SK-N-MC (cell line): ENCODE results near the gene ANXA2.

Source experiments
- DNase-seq: peaks from one replicate; pipeline ENCODE4 v3.0.0-alpha.2; 2011; ENCODE audit warnings: low read depth, low spot score
- H3K27ac ChIP-seq: fragments of 200-600 bp; sonication (generic); 2 replicates; pipeline ENCODE4 v1.5.1; 2016; ENCODE audit warnings: mixed run types
- H3K36me3 ChIP-seq: fragments of 200-600 bp; sonication (generic); 2 replicates; pipeline ENCODE4 v1.6.1; 2017; ENCODE audit warnings: antibody characterized with exemption, low read length, mixed read lengths; ENCODE audit not compliant: insufficient read depth
- H3K4me3 ChIP-seq: fragments of 200-600 bp; sonication (generic); 2 replicates; pipeline ENCODE4 v1.5.1; 2016
- H3K9ac ChIP-seq: fragments of 200-600 bp; sonication (generic); 2 replicates; pipeline ENCODE4 v1.8.0; 2017; ENCODE audit warnings: mixed run types, mixed read lengths; ENCODE audit not compliant: insufficient read length
- H3K9me3 ChIP-seq: fragments of 200-600 bp; sonication (generic); 2 replicates; pipeline ENCODE4 v1.6.1; 2017; ENCODE audit warnings: low read depth, mild to moderate bottlenecking, antibody characterized with exemption, low read length, moderate library complexity, mixed read lengths
- EZH2 ChIP-seq: fragments of 200-600 bp; sonication (generic); IDR thresholded peaks from one replicate; pipeline ENCODE4 v1.6.1; 2017; ENCODE audit warnings: antibody characterized with exemption
- FOXP2 ChIP-seq: optimal IDR thresholded peaks from 2 replicates; pipeline ENCODE3; 2011; ENCODE audit warnings: mild to moderate bottlenecking, moderate library complexity; ENCODE audit not compliant: insufficient read depth; ENCODE audit errors: extremely low read length, control extremely low read depth
- POLR2AphosphoS5 ChIP-seq: IDR thresholded peaks from 2 replicates; pipeline ENCODE4 v1.6.1; 2012; ENCODE audit warnings: mild to moderate bottlenecking, low read depth, low read length, borderline replicate concordance

ANXA2 gene

GRCh38 chr15:60379185-60379524, 18.6 kb downstream of the ANXA2 start:
- peak overlapping the region; percentile 98 for H3K27ac ChIP-seq

GRCh38 chr15:60376677-60377095, 21.1 kb downstream of the ANXA2 start:
- H3K9ac ChIP-seq, result no peak overlapping the region
- no peak for DNase-seq
- no peak overlapping the region for H3K4me3 ChIP-seq
- no peaks in the 10 kb centered on the region for H3K9me3 ChIP-seq
- peak overlapping the region; percentile 98; the same call in 1 of the 2 replicates for H3K27ac ChIP-seq
- H3K36me3 ChIP-seq, result peaks cover 84% of the 10 kb centered on the region
- TF ChIP-seq FOXP2, result no peak
- TF ChIP-seq POLR2AphosphoS5, result no peak
- no peak for TF ChIP-seq EZH2

More at GRCh38 chr15:60379185-60379524, 18.6 kb downstream of the ANXA2 start:
- Histone ChIP-seq H3K36me3 (peaks cover 87% of the 10 kb centered on the region), H3K9me3 (no peaks in the 10 kb centered on the region), H3K4me3 (peak overlapping the region; percentile 61; the same call in 1 of the 2 replicates), H3K9ac (no peak overlapping the region)
- TF ChIP-seq FOXP2 (no peak), POLR2AphosphoS5 (no peak), EZH2 (no peak)
- DNase-seq, result no peak

- TF ChIP-seq POLR2AphosphoS5 (no peak), EZH2 (no peak), FOXP2 (no peak)
- peak overlapping the region; percentile 98 for H3K27ac ChIP-seq
- H3K9me3 ChIP-seq, result no peaks in the 10 kb centered on the region
- no peak for DNase-seq
- peaks cover 83% of the 10 kb centered on the region for H3K36me3 ChIP-seq
- no peak overlapping the region for H3K4me3 ChIP-seq
- no peak overlapping the region for H3K9ac ChIP-seq
Measured at GRCh38 chr15:60375306-60375705, 22.5 kb downstream of the ANXA2 start.

GRCh38 chr15:60374628-60375081, 23.1 kb downstream of the ANXA2 start:
- H3K4me3 ChIP-seq, result 0 out of 2 replicates have a peak overlapping the region, but pooled peaks have one; percentile 11
- H3K27ac ChIP-seq, result peak overlapping the region; percentile 98
- no peak for DNase-seq
- H3K9me3 ChIP-seq, result no peaks in the 10 kb centered on the region
- TF ChIP-seq EZH2 (no peak), FOXP2 (no peak), POLR2AphosphoS5 (no peak)
- H3K36me3 ChIP-seq, result peaks cover 84% of the 10 kb centered on the region
- H3K9ac ChIP-seq, result peak overlapping the region; percentile 4

- Histone ChIP-seq H3K4me3 (no peak overlapping the region), H3K9me3 (no peaks in the 10 kb centered on the region), H3K9ac (peak overlapping the region; percentile 4), H3K27ac (peak overlapping the region; percentile 98), H3K36me3 (peaks cover 84% of the 10 kb centered on the region)
- DNase-seq, result no peak
- no peak for TF ChIP-seq FOXP2
- TF ChIP-seq EZH2, result no peak
- no peak for TF ChIP-seq POLR2AphosphoS5
Measured at GRCh38 chr15:60374209-60374608, 23.6 kb downstream of the ANXA2 start.

- Histone ChIP-seq H3K9ac (peak overlapping the region; percentile 35), H3K4me3 (no peak overlapping the region), H3K27ac (peak overlapping the region; percentile 98), H3K36me3 (peaks cover 88% of the 10 kb centered on the region), H3K9me3 (no peaks in the 10 kb centered on the region)
- DNase-seq, result no peak
- TF ChIP-seq POLR2AphosphoS5 (no peak), FOXP2 (no peak), EZH2 (no peak)
Measured at GRCh38 chr15:60373745-60374144, 24.0 kb downstream of the ANXA2 start.

GRCh38 chr15:60373327-60373726, 24.5 kb downstream of the ANXA2 start:
- peak overlapping the region; percentile 98 for H3K27ac ChIP-seq
- H3K36me3 ChIP-seq, result peaks cover 89% of the 10 kb centered on the region
- H3K9me3 ChIP-seq, result no peaks in the 10 kb centered on the region
- H3K9ac ChIP-seq, result no peak overlapping the region
- no peak for DNase-seq
- no peak overlapping the region for H3K4me3 ChIP-seq
- TF ChIP-seq POLR2AphosphoS5 (no peak), EZH2 (no peak), FOXP2 (no peak)

- Histone ChIP-seq H3K27ac (peak overlapping the region; percentile 98), H3K9me3 (no peaks in the 10 kb centered on the region), H3K9ac (no peak overlapping the region), H3K4me3 (no peak overlapping the region), H3K36me3 (peaks cover 85% of the 10 kb centered on the region)
- no peak for DNase-seq
- TF ChIP-seq FOXP2, result no peak
- no peak for TF ChIP-seq EZH2
- no peak for TF ChIP-seq POLR2AphosphoS5
Measured at GRCh38 chr15:60372756-60373155, 25.0 kb downstream of the ANXA2 start.

- Histone ChIP-seq H3K36me3 (peaks cover 79% of the 10 kb centered on the region), H3K4me3 (no peak overlapping the region), H3K27ac (peak overlapping the region; percentile 98), H3K9ac (no peak overlapping the region), H3K9me3 (no peaks in the 10 kb centered on the region)
- TF ChIP-seq FOXP2 (no peak), POLR2AphosphoS5 (no peak), EZH2 (no peak)
- DNase-seq, result no peak
Measured at GRCh38 chr15:60372227-60372626, 25.6 kb downstream of the ANXA2 start.
